GM21381 (cell line): ENCODE data around the gene TOLLIP.

Experiments
- ATAC-seq: cut with Tn5 transposase; IDR thresholded peaks from one replicate; pipeline ENCODE4 v1.9.1; 2021; ENCODE audit warnings: mild to moderate bottlenecking, moderate library complexity; ENCODE audit not compliant: unreplicated experiment

Gene TOLLIP

GRCh38 chr11:1299621-1300020 is 9.8 kb downstream of the TOLLIP start:
- ATAC-seq: no peak

- no peak for ATAC-seq
Measured at GRCh38 chr11:1298695-1299492, 10.5 kb downstream of the TOLLIP start.

GRCh38 chr11:1297576-1298473 is 11.6 kb downstream of the TOLLIP start:
- ATAC-seq: no peak

- ATAC-seq: no peak
Measured at GRCh38 chr11:1297011-1297575, 12.3 kb downstream of the TOLLIP start.

GRCh38 chr11:1296287-1296686 is 13.1 kb downstream of the TOLLIP start:
- no peak for ATAC-seq

GRCh38 chr11:1295591-1295990 is 13.8 kb downstream of the TOLLIP start:
- ATAC-seq: no peak

- no peak for ATAC-seq
Measured at GRCh38 chr11:1295086-1295485, 14.3 kb downstream of the TOLLIP start.

- no peak for ATAC-seq
Measured at GRCh38 chr11:1293619-1294015, 15.8 kb downstream of the TOLLIP start.

- no peak for ATAC-seq
Measured at GRCh38 chr11:1292644-1293618, 16.5 kb downstream of the TOLLIP start.

GRCh38 chr11:1292018-1292643 is 17.3 kb downstream of the TOLLIP start:
- no peak for ATAC-seq

- ATAC-seq: no peak
Measured at GRCh38 chr11:1291295-1292017, 18.0 kb downstream of the TOLLIP start.

- ATAC-seq: no peak
Measured at GRCh38 chr11:1290052-1291040, 19.1 kb downstream of the TOLLIP start.

GRCh38 chr11:1289211-1289935 is 20.1 kb downstream of the TOLLIP start:
- ATAC-seq: no peak

- ATAC-seq: no peak
Measured at GRCh38 chr11:1288426-1289151, 20.8 kb downstream of the TOLLIP start.

- ATAC-seq: no peak
Measured at GRCh38 chr11:1287928-1288327, 21.5 kb downstream of the TOLLIP start.

- no peak for ATAC-seq
Measured at GRCh38 chr11:1285876-1286275, 23.6 kb downstream of the TOLLIP start.

GRCh38 chr11:1285316-1285744 is 24.1 kb downstream of the TOLLIP start:
- no peak for ATAC-seq
